ENCODE measurements around the gene ARHGEF6.
A peak's percentile ranks its signal among the peaks of the same experiment; 100 is the strongest.

The ARHGEF6 gene

DNA sequence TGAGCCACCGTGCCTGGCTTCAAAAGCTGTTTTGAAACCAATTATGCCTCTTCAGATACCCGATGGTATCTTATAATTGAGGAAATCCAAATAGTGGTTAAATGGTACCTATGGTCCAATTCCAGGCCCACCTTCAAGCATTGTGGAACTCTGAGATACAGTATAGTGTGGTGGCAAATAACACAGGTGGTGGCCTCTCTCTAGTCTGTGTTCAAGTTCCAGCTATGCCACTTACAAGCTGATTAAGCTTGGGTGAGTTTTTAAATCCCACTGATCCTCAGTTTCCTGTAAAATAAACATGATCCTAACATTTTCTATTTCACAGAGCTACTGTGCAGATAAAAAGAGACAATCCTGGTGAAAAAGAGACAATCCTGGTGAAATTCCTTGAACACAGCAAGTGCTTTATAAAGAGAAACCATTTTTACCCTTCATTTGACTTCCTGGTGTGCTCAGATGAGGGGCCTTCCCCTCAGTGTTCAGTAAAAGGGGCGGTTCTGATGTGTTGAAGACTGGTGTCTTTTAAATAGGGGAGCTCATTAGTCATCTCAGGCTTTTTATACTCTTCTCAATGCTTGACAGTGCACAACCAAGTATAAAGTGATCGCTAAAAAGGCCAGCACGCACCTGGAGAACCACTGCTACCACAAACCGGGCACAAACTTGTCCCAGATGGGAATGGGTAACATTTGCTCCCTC is 163.6 kb downstream of the ARHGEF6 start:
- peaks cover 5% of the 10 kb centered on the region for H3K36me3 Mint-ChIP-seq (ENCODE audit: low read depth)
- peaks cover 48% of the 10 kb centered on the region for H3K4me1 Mint-ChIP-seq (ENCODE audit: low read depth)
- peak overlapping the region; percentile 25 for H3K4me3 Mint-ChIP-seq
- no peaks in the 10 kb centered on the region for H3K27me3 Mint-ChIP-seq (ENCODE audit: low read depth)
- H3K27ac Mint-ChIP-seq, result peak overlapping the region; percentile 77
- H3K9me3 Mint-ChIP-seq, result no peaks in the 10 kb centered on the region
